ENCODE results near the gene UBL7.
"Not testable (repeated sequence)": the region's sequence is repeated elsewhere in the genome, so short reads cannot be mapped to it uniquely, and the experiment has no call there.

UBL7 gene

GRCh38 chr15:74460871-74461846, at the start of gene UBL7:
Gene UBL7, minus strand, starts transcription at chr15:74461160. Its CDS starts 2,293 bp downstream, at chr15:74458867.
- DNase-seq (ENCODE audit: low read depth) = peak; percentile 95

- no peak for DNase-seq (ENCODE audit: low read depth)
Observed at GRCh38 chr15:74506515-74506840, 45.5 kb upstream of the UBL7 start.

GRCh38 chr15:74505837-74506514, 45.0 kb upstream of the UBL7 start:
- DNase-seq (ENCODE audit: low read depth) = peak; percentile 14

GRCh38 chr15:74504836-74505235, 43.9 kb upstream of the UBL7 start:
- no peak for DNase-seq (ENCODE audit: low read depth)

GRCh38 chr15:74504418-74504817, 43.5 kb upstream of the UBL7 start:
- no peak for DNase-seq (ENCODE audit: low read depth)

GRCh38 chr15:74502301-74502700, 41.3 kb upstream of the UBL7 start:
- no peak for DNase-seq (ENCODE audit: low read depth)

- DNase-seq (ENCODE audit: low read depth) = no peak
Observed at GRCh38 chr15:74500401-74500800, 39.4 kb upstream of the UBL7 start.

GRCh38 chr15:74499366-74499765, 38.4 kb upstream of the UBL7 start:
- DNase-seq (ENCODE audit: low read depth) = no peak

- DNase-seq (ENCODE audit: low read depth) = no peak
Observed at GRCh38 chr15:74497584-74497983, 36.6 kb upstream of the UBL7 start.

- no peak for DNase-seq (ENCODE audit: low read depth)
Observed at GRCh38 chr15:74496648-74497047, 35.7 kb upstream of the UBL7 start.

GRCh38 chr15:74490339-74490689, 29.4 kb upstream of the UBL7 start:
- no peak for DNase-seq (ENCODE audit: low read depth)

GRCh38 chr15:74489518-74490338, 28.8 kb upstream of the UBL7 start:
- peak; percentile 21 for DNase-seq (ENCODE audit: low read depth)

- no peak for DNase-seq (ENCODE audit: low read depth)
Observed at GRCh38 chr15:74488776-74489175, 27.8 kb upstream of the UBL7 start.

- DNase-seq (ENCODE audit: low read depth) = no peak
Observed at GRCh38 chr15:74482661-74483060, 21.7 kb upstream of the UBL7 start.

- DNase-seq (ENCODE audit: low read depth) = not testable (repeated sequence)
Observed at GRCh38 chr15:74480364-74480763, 19.4 kb upstream of the UBL7 start.

- not testable (repeated sequence) for DNase-seq (ENCODE audit: low read depth)
Observed at GRCh38 chr15:74471621-74472020, 10.7 kb upstream of the UBL7 start.

- peak; percentile 10 for DNase-seq (ENCODE audit: low read depth)
Observed at GRCh38 chr15:74470631-74471395, 9.9 kb upstream of the UBL7 start.

GRCh38 chr15:74468341-74469032, 7.5 kb upstream of the UBL7 start:
- no peak for DNase-seq (ENCODE audit: low read depth)

GRCh38 chr15:74466570-74466969, 5.6 kb upstream of the UBL7 start:
- DNase-seq (ENCODE audit: low read depth) = no peak

GRCh38 chr15:74464897-74465296, 3.9 kb upstream of the UBL7 start:
- DNase-seq (ENCODE audit: low read depth) = no peak

GRCh38 chr15:74464216-74464615, 3.3 kb upstream of the UBL7 start:
- DNase-seq (ENCODE audit: low read depth) = no peak

Data from fibroblast of gingiva (primary cell).